ENCODE data around the gene ATP10A.
A peak's percentile ranks its signal among the peaks of the same experiment; 100 is the strongest.

The ATP10A gene

DNA sequence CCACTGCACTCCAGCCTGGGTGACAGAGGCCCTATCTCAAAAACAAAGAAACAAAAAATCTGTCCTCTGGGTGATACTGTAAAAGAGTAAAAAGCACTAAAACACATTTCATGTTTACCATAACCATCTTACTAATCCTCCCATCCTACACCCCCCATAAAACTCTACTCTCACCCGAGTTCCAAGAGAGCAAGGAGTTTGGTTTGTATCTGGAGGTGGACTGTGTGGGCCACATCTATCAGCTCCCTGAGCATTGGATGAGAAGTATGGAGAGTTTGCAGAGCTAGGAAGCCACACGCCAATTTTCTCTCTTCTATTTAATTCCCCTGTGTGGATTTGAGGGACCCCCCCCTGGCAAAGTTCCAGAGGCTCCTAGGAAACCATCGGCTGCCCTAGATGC, 80.0 kb downstream of the ATP10A start:
- no peak for TF ChIP-seq CTCF (conservative IDR thresholded peaks at IDR 0.05; ENCODE audit: control insufficient read depth, insufficient read depth, low read depth, low read length)
- no peak for DNase-seq (ENCODE audit: low read depth)
- H3K4me3 ChIP-seq (ENCODE audit: control insufficient read depth, low read depth, low read length), result no peak overlapping the region

DNA sequence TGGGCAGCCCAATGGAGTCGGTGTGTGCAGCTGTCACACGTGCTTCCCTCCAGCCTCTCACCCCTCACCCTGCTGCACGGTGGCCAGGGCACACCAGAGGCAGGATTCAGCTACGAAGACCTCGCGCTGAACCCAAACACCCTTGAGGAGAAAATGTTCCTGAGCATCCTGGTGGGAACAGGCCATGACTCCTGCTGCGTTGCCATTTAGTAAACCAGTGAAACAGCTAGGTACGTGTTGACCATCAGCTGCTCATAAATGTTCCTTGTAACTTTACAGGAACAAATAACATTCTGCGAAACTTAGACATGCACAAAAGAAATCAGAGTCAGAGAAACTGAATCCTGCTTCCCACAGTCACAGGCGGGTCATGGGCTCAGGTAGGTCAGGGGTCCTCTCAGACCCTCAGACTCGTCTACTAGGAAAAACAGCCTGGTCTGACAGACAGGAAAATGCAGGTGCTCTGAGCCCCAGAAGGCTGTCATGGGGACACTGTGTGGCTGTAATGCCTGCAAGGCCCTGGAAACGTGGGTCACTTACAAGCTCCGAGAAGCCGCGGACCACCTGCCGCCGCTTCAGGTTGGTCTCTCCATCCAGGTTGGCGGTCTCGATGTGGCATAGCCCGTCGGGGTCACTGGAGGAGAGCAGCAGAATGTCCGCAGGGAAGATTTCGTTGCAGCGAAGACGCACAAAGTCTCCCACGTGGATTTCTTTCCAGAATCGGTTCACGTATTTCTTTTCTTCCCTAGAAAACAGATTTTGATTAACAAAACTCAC, 82.5 kb downstream of the ATP10A start:
- TF ChIP-seq CTCF (conservative IDR thresholded peaks at IDR 0.05; ENCODE audit: control insufficient read depth, insufficient read depth, low read depth, low read length), result no peak
- no peak overlapping the region for H3K4me3 ChIP-seq (ENCODE audit: control insufficient read depth, low read depth, low read length)
- no peak for DNase-seq (ENCODE audit: low read depth)

- H3K4me3 ChIP-seq (ENCODE audit: control insufficient read depth, low read depth, low read length), result no peak overlapping the region
- no peak for TF ChIP-seq CTCF (conservative IDR thresholded peaks at IDR 0.05; ENCODE audit: control insufficient read depth, insufficient read depth, low read depth, low read length)
- DNase-seq (ENCODE audit: low read depth), result no peak
These were observed 85.0 kb downstream of the ATP10A start for GRCh38 chr15:25778161-25778560.

- H3K4me3 ChIP-seq (ENCODE audit: control insufficient read depth, low read depth, low read length), result no peak overlapping the region
- no peak for TF ChIP-seq CTCF (conservative IDR thresholded peaks at IDR 0.05; ENCODE audit: control insufficient read depth, insufficient read depth, low read depth, low read length)
- no peak for DNase-seq (ENCODE audit: low read depth)
These were observed 86.1 kb downstream of the ATP10A start for GRCh38 chr15:25777037-25777436.

DNA sequence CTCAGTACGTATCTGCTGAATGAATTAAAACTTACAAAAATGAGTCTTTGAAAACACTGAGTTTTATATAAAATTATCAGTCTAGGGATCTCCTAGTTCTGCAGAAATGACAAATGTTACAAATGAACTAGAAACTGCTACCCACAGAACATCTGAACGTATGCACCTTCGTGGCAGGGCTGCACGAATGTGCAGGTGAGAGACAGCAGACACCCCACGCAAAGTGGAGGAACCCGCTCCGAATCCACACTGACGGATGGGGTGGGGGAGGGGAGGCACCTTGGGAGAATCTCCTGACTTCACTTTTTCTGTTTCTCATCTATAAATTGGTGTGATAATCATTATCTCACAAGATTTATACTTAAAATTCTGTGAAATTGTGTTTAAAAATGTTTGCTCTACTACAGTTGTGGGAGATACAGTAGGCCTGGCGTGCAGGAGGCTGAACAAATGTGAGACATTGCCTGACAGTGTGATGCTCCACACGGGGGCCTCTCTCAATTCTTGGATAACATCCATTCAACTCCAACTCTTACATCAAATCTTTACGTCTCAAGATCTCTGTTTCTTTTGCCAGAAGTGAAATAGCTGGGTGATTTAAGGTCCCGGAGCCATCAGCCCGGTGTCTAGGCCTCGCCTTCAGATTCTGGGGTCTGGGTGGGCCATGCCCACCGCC, 86.9 kb downstream of the ATP10A start:
- DNase-seq (ENCODE audit: low read depth), result no peak
- TF ChIP-seq CTCF (conservative IDR thresholded peaks at IDR 0.05; ENCODE audit: control insufficient read depth, insufficient read depth, low read depth, low read length), result no peak
- H3K4me3 ChIP-seq (ENCODE audit: control insufficient read depth, low read depth, low read length), result no peak overlapping the region

GRCh38 chr15:25775317-25775912, 87.7 kb downstream of the ATP10A start:
- DNase-seq (ENCODE audit: low read depth), result peak; percentile 90
- peak overlapping the region; percentile 18 for H3K4me3 ChIP-seq (ENCODE audit: control insufficient read depth, low read depth, low read length)

More at GRCh38 chr15:25775317-25775912, 87.7 kb downstream of the ATP10A start:
- no peak for TF ChIP-seq CTCF (conservative IDR thresholded peaks at IDR 0.05; ENCODE audit: control insufficient read depth, insufficient read depth, low read depth, low read length)

All from fibroblast of mammary gland (primary cell).